ENCODE measurements around the gene SORCS2. TPM values are rescaled to one million over a fixed set of nuclear protein-coding genes. Genes with fewer than 3 reads are reported as not detected.

The SORCS2 gene
- total and polyA plus RNA-seq, 2 of the 4 experiments (the other 2 are of a cell fraction), result 0.36 to 0.62 TPM

GRCh38 chr4:7155590-7156071 lies 36.7 kb upstream of the SORCS2 start:
- intact Hi-C loops (cut with micrococcal nuclease) (no loop called here), dilution Hi-C loops (cut with HindIII; ENCODE audit: low sequenced_read_pairs, unreplicated experiment) (no loop called here), in situ Hi-C loops (cut with MboI; ENCODE audit: low sequenced_read_pairs) (no loop called here)
- Histone ChIP-seq H3K9ac (ENCODE audit: low read depth, low read length) (no peak overlapping the region), H3K36me3 (ENCODE audit: control insufficient read depth, insufficient read depth, low read length) (no peaks in the 10 kb centered on the region), H3K27me3 (ENCODE audit: control insufficient read depth, insufficient read depth, low read length) (peaks cover 45% of the 10 kb centered on the region), H3K4ac (ENCODE audit: low read depth, low read length) (no peak overlapping the region), H3K79me1 (ENCODE audit: low read depth in 1 of 2, low read length in 2 of 2) (no peaks in the 10 kb centered on the region), H3K9me1 (ENCODE audit: insufficient read depth, low read length) (no peaks in the 10 kb centered on the region), H2BK5ac (ENCODE audit: low read depth, low read length, poor library complexity, severe bottlenecking) (no peak overlapping the region), H3K4me3 (ENCODE audit: insufficient read depth, low read depth, low read length) (no peak overlapping the region), H3K4me1 (ENCODE audit: control insufficient read depth, insufficient read depth, low read length) (no peaks in the 10 kb centered on the region), H4K5ac (ENCODE audit: low read depth, low read length) (no peak overlapping the region), H2BK20ac (ENCODE audit: low read depth, low read length) (no peak overlapping the region), H2AFZ (replicated peaks; ENCODE audit: low read length, poor library complexity) (no peak overlapping the region), H4K8ac (ENCODE audit: low read depth in 2 of 2, low read length in 2 of 2) (no peak overlapping the region), H3K14ac (replicated peaks; ENCODE audit: low read depth, low read length) (no peak overlapping the region), H3K56ac (ENCODE audit: extremely low read depth, insufficient read depth, low read length) (no peak overlapping the region), H3K27ac (ENCODE audit: insufficient read depth, low read length) (no peak overlapping the region), H4K91ac (ENCODE audit: insufficient read depth, low read depth, low read length) (no peak overlapping the region), H3K9me3 (ENCODE audit: control insufficient read depth, insufficient read depth, low read length) (no peaks in the 10 kb centered on the region), H4K20me1 (ENCODE audit: insufficient read depth, low read length) (no peaks in the 10 kb centered on the region), H2BK15ac (ENCODE audit: low read depth, low read length) (no peak overlapping the region), H2BK120ac (ENCODE audit: low read depth, low read length) (no peak overlapping the region), H3K4me2 (ENCODE audit: low read depth, low read length) (no peak overlapping the region), H2AK5ac (ENCODE audit: low read depth, low read length) (no peak overlapping the region), H3K18ac (ENCODE audit: low read depth, low read length) (no peak overlapping the region), H2AK9ac (replicated peaks; ENCODE audit: low read depth, low read length, poor library complexity) (no peak overlapping the region), H3K23ac (ENCODE audit: low read depth, low read length) (no peak overlapping the region)
- POLR2A ChIA-PET (ENCODE audit: unreplicated experiment), result no interaction called here
- no peak for DNase-seq
- WGBS, 2 experiments (ENCODE audit: extremely low coverage in 2 of 2, insufficient read length in 1 of 2), result 80% methylated on average over 12 of the region's 19 CpGs; no CpG with 5 or more reads in 1 of the 2 experiments
- no peak for ATAC-seq (ENCODE audit: low read depth)
- CTCF ChIA-PET, result interaction anchor here (0.6 kb wide), 1 partner anchor 308 kb away, joined by 3 read pairs; no protein-coding TSS in a partner anchor
- BruUV-seq (replicated peaks), result no TSS peak
- TF ChIP-seq SMC3 (IDR thresholded peaks at IDR 0.05; ENCODE audit: low read depth, low read length) (no peak), RAD21 (IDR thresholded peaks at IDR 0.05; ENCODE audit: low read length) (no peak), CHD1 (IDR thresholded peaks at IDR 0.05; ENCODE audit: low read depth, low read length) (no peak), MAFK (IDR thresholded peaks at IDR 0.05; ENCODE audit: low read depth, low read length) (no peak), POLR2A (IDR thresholded peaks at IDR 0.05; ENCODE audit: low read depth, low read length) (no peak)
